ENCODE measurements around the gene PPIG.

- TF ChIP-seq YY1 (IDR thresholded peaks at IDR 0.05; ENCODE audit: insufficient read depth, insufficient read length) = no peak
- TF ChIP-seq ZNF274 (IDR thresholded peaks at IDR 0.05; ENCODE audit: low read depth, low read length) = no peak
These were observed 56.0 kb downstream of the PPIG start for GRCh38 chr2:169640104-169640503.

Measured in NT2/D1 (cell line).